HG03095 (cell line): ENCODE results near the gene PADI1.

Experiments
- ATAC-seq: cut with Tn5 transposase; IDR thresholded peaks from one replicate; pipeline ENCODE4 v1.9.1; 2021; ENCODE audit warnings: moderate library complexity; ENCODE audit not compliant: unreplicated experiment

PADI1 gene

DNA sequence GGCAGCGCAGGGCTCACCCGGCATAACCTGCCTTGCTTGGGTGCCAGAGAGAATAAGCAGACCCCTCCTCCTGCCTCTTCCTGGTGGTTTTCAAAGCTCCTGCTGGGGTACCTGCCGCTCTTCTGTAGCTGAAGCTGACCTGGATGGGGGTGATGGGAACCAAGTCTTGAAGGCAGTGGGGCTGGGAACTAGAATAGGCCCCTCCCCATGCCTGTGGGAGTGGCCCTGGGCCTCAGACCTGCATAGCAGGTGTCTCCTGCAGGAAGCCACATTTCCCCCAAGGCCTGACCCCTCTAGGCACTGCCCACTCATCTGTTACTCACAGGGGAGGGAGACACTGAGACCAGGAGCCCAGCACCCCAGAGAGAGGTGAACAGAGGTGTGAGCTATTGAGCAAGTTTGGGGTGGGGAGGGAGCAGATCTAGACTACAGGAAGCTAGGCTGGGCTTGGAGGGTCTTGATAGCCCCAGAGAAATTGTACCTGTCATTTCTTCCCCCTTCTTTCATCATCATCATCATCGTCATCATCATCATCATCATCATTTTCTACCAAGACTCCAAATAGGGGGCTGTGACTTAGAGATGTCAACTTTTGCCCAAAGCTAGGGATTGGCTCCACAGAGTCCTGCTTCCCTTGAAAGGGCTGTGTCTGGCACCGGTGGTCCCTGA is 10.1 kb downstream of the PADI1 start:
- ATAC-seq = no peak

DNA sequence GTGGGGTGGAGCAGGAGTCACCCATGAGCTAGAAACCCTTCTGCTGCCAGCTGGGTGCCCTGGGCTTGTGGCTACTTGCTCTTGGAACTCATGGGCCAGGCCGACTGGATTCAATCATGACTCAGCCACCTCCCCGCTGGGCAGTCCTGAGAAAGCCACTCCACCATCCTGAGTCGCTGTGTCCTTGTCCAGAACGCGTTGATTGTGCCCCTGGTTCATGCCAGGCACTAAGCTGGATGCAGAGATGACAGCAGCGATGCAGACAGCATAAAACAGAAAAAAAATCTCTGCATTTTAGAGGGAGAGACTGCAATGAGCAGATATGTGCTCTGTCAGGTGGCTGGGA is 10.6 kb downstream of the PADI1 start:
- no peak for ATAC-seq

DNA sequence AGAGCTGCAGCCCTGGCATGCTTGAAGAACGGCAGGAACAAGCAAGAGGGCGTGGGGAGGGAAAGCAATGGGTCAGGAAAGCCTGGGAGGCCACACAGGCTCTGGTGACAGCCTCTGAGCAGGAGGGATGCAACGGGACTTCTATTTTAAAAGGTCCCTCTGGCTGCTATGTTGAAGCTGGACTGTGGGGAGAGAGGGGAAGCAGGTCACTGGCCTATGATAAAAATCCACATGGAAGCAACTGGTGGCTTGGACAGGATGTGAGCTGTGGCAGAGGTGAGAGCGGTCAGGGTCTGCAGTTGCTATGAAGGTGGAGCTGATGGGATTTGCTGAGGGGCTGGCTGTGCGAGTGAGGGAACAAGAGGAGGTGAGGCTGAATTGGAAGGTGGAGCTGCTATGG is 11.2 kb downstream of the PADI1 start:
- no peak for ATAC-seq

DNA sequence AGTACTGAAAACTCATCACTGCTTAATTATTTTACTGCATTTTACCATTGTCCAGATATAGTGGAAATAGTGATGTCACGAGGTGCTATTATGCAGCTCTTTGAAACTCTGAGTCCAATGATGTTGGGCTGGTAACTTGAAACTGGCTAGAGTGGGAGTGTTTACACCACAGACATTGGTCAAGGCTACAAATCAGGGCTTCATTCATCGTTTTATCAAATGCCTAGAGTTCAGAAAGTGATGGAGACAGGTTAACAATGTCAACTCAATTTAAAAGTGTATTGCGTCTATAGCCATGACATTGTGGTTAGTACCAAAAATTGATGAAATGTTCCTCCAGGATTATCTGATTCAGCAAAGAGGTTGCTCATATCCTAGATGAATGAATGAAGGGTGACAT is 12.7 kb downstream of the PADI1 start:
- no peak for ATAC-seq

DNA sequence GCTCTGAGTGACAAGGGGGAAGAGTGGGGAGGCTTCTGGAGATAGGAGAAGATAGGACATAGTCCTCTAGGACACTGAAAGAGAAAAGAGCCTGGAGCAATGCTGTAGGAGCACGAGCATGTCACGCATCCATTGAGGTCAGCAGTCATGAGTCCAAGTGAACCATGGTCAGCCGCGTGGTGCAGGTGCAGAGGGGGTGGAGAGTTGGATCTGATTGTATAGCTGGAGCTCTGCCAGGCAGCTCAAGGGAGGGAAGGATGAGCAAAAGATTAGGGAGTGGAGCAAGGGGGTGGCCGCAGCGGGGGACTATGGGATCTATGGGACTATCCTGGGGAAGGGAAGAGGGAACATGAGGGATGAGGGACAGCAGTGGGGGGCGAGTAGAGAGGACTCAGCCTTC is 14.0 kb downstream of the PADI1 start:
- no peak for ATAC-seq

DNA sequence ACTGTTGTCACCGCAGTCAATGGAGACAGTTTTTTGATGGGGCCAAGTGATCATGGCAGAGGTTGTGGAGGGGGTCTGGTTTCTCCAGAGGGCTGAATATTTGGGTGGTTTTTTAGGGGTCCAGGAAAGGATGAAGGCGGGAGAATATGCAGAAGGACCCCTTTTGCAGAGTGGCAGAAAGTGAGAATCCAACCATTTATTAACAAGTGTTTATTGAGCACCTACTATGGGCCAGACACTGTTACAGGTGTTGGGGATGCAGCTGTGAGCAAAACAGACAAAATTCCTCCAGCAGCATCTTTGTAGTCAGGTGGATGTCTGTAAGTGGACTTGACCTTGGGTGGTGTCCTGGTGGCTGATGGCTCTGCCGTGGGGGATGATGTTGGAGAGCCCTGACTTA is 15.4 kb downstream of the PADI1 start:
- no peak for ATAC-seq

DNA sequence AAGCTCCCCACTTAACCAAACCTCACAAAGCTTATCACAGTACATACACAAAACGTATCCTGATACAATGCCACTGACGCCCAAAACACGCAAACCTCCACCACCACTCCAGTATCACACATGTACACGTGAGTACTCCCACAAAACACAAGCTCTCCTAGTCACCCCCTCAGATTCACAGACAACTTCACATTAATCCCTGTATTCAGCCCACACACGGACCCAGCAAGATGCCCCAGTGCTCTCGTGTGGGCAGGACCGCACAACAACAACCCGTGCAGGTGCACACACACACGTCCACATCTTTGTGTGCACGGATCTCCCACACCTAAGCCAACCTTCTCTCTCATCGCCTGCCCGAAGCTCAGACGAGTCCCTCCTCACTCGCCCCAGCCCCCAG is 17.6 kb downstream of the PADI1 start:
- no peak for ATAC-seq

DNA sequence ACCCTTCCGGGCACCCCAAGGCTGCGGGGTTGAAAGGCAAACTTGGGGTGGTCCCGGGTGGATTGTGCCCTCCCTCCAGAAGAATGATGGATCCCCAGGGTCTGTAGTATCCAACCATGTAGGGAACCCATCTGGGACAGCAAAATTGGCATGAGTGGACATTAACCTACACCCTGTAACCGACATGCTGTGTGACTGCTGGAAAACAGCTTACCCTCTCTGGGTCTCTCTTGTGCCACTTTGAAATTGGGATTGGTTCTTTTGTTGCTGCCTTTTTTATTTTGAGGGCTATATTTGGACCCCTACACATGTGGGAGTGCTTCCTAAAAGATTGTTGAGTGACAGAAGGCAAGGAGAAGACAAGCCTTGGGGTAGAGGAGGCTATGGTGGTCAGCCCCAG is 19.5 kb downstream of the PADI1 start:
- ATAC-seq = no peak

DNA sequence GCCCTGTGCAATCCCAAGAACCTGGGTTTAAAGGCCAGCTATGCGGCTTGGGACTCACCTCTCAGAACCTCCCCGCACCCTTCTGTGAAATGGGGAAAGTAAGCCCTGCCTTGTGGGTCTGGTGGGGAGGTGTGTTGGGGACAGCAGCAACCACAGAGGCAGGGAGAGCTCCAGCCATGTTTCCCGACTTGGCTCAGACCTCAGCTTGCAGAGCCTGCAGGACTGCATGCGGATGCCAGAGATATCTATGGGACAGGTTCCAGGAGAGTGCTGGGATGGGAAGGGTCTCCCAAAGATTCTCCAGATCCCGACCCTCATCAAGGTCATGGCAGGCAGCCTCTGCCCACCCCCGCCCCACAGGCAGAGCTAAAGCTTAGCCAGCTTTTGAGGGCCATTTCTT is 20.2 kb downstream of the PADI1 start:
- ATAC-seq = no peak

DNA sequence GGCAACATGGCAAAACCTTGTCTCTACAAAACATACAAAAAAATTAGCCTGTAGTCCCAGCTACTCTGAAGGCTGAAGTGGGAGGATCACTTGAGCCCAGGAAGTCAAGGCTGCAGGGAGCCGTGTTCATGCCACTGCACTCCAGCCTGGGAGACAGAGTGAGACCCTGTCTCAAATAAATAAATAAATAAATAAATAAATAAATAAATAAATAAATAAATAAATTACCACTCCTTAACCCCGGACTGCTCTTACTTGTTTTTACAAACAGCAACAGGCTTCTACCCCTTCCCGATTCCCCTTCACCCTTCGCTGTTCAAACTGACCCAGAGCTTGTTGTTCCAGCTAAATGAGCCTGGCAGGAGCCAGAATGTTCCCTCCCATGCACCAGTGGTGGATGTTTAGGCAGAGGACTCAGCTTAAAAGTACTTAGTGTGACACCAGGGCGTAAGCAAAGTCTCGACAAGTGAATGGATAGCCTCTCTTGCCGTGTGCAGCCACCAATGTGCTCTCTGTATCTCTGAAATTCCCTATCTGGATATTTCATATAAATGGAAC is 22.5 kb downstream of the PADI1 start:
- ATAC-seq = no peak

DNA sequence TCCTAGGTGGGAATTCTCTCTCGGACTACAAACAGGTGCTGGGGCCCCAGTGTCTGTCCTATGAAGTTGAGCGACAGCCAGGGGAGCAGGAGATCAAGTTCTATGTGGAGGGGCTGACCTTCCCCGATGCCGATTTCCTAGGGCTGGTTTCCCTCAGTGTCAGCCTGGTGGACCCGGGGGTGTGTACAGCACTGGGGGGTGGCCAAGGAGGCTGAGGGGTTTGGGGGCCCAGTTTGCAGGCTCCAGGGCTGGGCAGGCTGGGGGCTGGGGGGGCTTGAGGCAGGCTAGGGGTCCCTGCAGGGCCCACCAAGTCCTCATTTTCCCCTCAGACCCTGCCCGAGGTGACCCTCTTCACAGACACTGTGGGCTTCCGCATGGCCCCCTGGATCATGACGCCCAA is 23.7 kb downstream of the PADI1 start:
- ATAC-seq = no peak

DNA sequence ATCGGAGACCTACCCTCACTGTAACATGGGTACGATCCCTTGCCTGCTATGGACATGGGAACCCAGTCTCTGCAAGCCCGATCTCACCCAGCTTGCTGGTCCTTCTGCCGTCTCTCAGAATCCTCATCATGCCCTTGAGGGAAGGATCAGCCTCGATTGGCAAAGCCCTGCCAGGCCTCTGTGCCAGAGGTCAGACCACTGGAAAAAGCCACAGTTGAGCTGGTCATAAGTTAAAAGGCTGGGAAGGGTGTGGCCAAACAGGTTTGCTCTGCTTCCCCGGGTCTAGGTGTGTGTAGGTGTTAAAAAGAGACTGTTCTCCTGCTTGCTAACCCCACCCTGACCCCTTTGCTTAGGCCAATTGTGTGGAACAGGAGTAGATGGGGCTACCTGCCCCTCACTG is 24.5 kb downstream of the PADI1 start:
- no peak for ATAC-seq

DNA sequence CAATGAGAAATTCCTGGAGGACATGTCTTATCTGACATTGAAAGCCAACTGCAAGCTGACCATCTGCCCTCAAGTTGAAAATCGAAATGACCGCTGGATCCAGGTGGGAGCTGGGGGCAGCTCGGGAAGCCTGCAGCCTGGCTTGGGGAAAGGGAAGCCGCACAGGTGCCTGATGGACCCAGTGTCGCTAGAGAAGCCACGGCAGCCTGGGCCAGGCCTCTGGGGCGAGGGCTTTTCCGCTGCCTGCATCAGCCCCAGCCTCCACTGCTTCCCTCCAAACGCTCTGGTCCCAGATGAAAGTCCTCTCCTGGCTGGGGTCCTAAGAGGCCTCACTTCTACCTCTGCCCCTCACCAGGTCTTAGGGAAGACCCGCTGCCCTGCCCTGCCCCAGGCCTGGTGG is 25.2 kb downstream of the PADI1 start:
- ATAC-seq = no peak

DNA sequence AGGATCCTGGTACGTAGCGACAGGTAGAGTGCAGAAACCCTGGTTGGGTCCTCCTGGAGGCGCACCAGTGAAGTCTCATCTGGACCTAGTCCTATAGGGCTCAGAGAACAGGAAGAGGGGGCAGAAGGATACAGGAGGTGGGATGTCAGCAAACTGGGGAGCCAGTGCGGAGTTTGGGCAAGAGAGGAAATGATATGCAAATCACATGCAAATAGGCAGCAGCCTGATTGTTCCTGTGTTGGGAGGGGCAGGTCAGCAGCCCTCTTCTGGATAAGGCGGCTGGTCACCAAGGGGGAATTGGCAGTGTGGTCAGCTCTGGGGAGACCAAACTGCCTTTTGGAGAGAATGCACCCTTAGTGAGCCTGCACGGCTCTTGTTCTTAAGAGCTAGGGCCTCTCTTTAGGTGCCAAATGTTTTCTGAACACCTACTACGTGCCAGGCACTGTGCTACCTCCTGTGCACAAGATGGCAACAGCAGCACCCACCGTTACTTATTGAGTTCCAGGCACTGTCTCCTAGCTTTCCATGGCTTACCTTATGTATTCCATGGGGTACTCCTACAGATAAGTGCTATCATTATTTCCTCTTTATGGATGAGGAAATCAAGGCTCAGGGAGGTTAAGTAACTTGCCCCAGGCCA is 25.9 kb downstream of the PADI1 start:
- no peak for ATAC-seq

DNA sequence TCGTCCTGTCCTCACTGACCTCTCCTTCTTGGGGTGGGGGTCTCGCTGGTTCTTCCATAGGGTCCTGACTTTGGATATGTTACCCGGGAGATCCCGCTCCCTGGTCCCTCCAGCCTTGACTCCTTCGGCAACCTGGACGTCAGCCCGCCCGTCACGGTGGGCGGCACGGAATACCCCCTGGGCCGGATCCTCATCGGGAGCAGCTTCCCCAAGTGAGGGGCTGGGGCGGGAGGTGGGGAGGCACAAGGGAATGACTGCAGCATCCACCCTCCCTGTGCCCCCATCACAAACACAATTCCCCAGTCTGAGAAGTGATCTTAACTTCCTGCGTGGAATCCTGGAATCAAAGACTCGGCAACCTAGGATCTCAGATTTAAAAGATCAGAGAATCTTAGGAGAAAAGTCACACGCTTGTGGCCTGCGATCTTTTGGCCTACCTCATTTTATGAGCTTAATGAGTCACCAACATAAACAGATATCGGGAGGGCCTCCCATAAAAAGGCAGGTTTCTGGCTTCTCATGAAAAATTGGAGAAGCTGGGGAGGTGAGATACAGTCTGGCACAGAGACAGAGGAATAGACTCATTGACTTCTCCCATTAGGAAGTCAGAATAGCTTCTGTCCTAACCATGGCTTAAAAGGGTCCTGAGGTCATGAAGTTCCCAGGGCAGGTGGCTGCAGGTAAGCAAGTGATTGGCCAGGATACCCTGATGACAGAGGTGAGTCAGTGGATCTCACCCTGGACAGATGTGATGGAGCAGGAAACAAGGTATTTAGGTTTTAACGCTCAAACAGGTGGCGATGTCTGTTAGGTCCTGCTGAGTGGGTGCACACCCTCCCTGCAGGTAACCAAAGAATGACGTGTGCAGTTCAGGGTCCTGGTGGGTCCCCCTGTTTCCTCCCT is 28.1 kb downstream of the PADI1 start:
- no peak for ATAC-seq

DNA sequence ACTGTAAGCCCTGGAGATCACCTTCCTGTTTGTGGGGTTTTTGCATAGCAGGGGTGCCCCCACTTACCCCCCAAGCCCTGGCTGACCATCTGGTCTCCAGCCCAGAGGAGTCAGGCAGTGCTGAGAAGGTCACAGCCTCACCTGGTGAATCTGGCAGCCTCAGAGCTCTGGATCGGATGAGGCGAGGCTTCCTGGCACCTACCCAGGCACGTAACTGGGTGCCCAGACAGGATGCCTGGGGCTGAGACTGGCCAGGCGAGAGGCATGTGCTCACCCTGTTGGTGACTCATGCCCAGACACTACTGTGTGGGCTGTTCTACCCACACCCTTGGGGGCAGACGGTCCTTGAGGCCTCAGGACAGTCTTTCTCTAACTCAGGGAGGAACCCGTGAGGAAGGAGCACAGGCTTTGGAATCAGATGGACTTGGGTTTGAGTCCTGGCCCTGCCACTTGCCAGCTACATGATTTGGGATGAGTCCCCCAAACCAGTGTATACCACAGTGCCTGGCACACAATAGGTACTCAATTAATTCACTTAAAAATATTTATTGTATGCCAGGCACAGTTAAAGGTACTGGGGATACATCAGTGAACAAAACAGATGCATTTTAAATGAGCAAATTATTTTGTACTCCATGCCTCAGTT is 28.9 kb downstream of the PADI1 start:
- no peak for ATAC-seq

DNA sequence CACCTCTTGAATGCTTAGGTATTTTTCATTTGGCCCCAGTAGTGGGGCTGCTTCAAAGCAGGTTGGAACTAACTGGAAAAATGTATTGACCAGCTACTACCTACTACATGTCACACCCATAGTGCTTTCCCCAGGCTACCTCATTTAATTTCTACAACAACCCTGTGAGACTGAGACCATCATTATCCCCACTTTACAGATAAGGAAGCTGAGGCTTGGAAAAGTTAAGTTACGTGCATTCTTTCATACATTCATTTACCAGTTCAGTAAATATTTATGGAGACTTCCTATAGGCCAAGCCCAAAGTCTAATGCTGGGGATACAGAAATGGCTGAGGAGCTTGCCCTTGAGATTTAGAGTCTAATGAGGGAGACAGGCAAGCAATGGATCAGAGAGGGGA is 29.5 kb downstream of the PADI1 start:
- no peak for ATAC-seq

DNA sequence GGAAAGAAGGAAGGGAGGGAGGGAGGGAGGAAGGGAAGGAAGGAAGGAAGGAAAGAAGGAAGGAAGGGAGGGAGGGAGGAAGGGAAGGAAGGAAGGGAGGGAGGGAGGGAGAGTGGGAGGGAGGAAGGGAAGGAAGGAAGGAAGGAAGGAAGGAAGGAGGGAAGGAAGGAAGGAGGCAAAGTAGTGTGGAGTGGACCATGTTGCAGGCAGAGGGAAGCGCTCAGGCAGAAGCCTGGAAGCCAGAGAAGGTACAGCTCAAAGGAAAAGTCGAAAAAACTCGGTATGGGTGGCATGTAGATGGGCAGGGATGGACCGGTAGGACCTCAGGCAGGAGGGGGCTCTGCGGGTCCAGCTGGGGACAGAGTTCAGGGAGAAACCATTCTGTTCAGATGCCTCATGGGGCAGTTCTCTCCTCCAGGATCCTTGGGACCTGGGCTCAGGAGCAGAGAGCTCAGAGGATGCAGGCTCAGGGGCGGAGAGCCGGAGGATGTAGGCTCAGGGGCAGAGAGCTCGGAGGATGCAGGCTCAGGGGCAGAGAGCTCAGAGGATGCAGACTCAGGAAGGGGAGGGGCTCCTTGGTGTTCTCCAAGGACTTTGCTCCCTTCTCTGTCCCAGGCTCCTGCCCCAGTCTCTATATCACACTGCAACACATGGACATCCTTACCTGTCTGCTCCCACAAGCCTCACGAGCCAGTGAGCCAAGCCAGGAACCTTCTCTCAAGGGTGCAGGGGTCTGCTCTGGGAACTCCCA is 30.4 kb downstream of the PADI1 start:
- ATAC-seq = no peak

DNA sequence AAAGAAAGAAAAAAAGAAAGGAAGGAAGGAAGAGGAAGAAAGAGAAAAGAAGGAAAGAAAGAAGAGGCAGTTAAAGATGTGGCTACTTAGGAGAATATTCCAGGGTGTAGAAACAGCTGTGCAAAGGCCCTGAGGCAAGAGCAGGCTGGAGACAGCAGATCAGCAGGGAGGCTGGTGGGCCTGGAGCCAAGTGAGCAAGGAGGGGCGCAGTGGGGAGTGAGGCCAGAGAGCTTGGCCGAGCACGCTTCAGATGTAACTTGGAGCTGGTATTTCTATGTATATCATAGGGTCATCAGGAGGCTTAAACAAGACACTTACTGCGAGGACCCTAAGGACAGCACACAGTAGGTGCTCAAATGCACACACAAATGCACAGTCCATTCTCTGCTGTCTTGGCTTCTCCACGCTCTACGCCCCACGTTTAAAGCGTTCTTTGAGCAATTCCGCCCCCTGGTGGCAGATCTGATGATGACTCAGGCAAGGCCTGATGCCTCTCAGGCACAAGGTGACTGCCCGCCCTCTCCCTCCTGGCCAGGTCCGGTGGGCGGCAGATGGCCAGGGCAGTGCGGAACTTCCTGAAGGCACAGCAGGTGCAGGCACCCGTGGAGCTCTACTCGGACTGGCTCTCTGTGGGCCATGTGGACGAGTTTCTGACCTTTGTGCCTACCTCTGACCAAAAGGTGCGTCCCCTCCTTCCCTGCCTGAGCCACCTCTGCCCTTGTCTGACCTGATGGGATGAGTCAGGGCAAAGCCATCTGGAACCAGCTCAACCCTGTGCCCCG is 32.0 kb downstream of the PADI1 start:
- no peak for ATAC-seq

DNA sequence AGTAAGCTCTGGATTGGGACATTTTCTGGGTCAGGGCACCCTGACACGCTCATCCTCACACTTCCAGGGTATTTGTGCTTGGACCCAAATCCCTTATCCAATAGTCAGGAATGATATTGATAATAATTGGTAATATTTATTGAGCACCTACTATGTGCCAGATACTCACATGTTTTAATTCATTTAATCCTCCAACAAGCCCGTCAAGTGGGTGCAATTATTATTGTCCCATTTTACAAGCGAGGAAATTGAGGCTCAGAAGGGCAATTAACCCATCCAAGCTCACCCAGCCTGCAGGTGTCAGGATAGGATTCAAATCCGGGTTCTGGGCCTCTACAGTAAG is 32.6 kb downstream of the PADI1 start:
- ATAC-seq = no peak
